Mucosa of stomach (tissue), 1 donor: Measurements from ENCODE around the gene FAM168A.
"Not testable (repeated sequence)": the region's sequence is repeated elsewhere in the genome, so short reads cannot be mapped to it uniquely, and the experiment has no call there.

Source experiments
- H3K27me3 ChIP-seq: one replicate; pipeline ENCODE4 v1.7.0; 2013; ENCODE audit warnings: mild to moderate bottlenecking, low read length; ENCODE audit not compliant: control insufficient read depth, insufficient read depth
- H3K36me3 ChIP-seq: one replicate; pipeline ENCODE4 v1.7.0; 2013; ENCODE audit warnings: low read length; ENCODE audit not compliant: control insufficient read depth, insufficient read depth
- H3K4me1 ChIP-seq: one replicate; pipeline ENCODE4 v1.7.0; 2013; ENCODE audit warnings: mild to moderate bottlenecking, low read length; ENCODE audit not compliant: control insufficient read depth, insufficient read depth
- H3K4me3 ChIP-seq: one replicate; pipeline ENCODE4 v1.7.0; 2013; ENCODE audit warnings: low read length
- H3K9ac ChIP-seq: one replicate; pipeline ENCODE4 v1.7.0; 2013; ENCODE audit warnings: mild to moderate bottlenecking, low read length, moderate library complexity
- H3K9me3 ChIP-seq: one replicate; pipeline ENCODE4 v1.7.0; 2013; ENCODE audit warnings: mild to moderate bottlenecking, low read length, moderate library complexity; ENCODE audit not compliant: control insufficient read depth
- donor health status: Pancreatic carcinoma.

Gene FAM168A

GRCh38 chr11:73454987-73455386 is 142.9 kb downstream of the FAM168A start:
- H3K27me3 ChIP-seq, result no peaks in the 10 kb centered on the region
- H3K36me3 ChIP-seq, result no peaks in the 10 kb centered on the region
- H3K9me3 ChIP-seq, result no peaks in the 10 kb centered on the region
- no peaks in the 10 kb centered on the region for H3K4me1 ChIP-seq
- H3K4me3 ChIP-seq, result no peak overlapping the region
- no peak overlapping the region for H3K9ac ChIP-seq

- Histone ChIP-seq H3K9ac (no peak overlapping the region), H3K36me3 (no peaks in the 10 kb centered on the region), H3K4me1 (no peaks in the 10 kb centered on the region), H3K9me3 (no peaks in the 10 kb centered on the region), H3K4me3 (no peak overlapping the region), H3K27me3 (no peaks in the 10 kb centered on the region)
Measured at GRCh38 chr11:73453562-73453961, 144.3 kb downstream of the FAM168A start.

GRCh38 chr11:73452726-73453125 is 145.2 kb downstream of the FAM168A start:
- Histone ChIP-seq H3K9me3 (no peaks in the 10 kb centered on the region), H3K4me3 (no peak overlapping the region), H3K4me1 (no peaks in the 10 kb centered on the region), H3K9ac (no peak overlapping the region), H3K36me3 (no peaks in the 10 kb centered on the region), H3K27me3 (no peaks in the 10 kb centered on the region)

GRCh38 chr11:73451896-73452295 is 146.0 kb downstream of the FAM168A start:
- Histone ChIP-seq H3K36me3 (no peaks in the 10 kb centered on the region), H3K4me3 (no peak overlapping the region), H3K9me3 (no peaks in the 10 kb centered on the region), H3K4me1 (no peaks in the 10 kb centered on the region), H3K27me3 (no peaks in the 10 kb centered on the region), H3K9ac (no peak overlapping the region)

GRCh38 chr11:73446766-73447165 is 151.1 kb downstream of the FAM168A start:
- H3K4me3 ChIP-seq, result no peak overlapping the region
- H3K27me3 ChIP-seq, result no peaks in the 10 kb centered on the region
- H3K9ac ChIP-seq, result no peak overlapping the region
- H3K36me3 ChIP-seq, result no peaks in the 10 kb centered on the region
- no peaks in the 10 kb centered on the region for H3K4me1 ChIP-seq
- no peaks in the 10 kb centered on the region for H3K9me3 ChIP-seq

- Histone ChIP-seq H3K4me3 (no peak overlapping the region), H3K36me3 (no peaks in the 10 kb centered on the region), H3K4me1 (no peaks in the 10 kb centered on the region), H3K9ac (no peak overlapping the region), H3K27me3 (no peaks in the 10 kb centered on the region), H3K9me3 (no peaks in the 10 kb centered on the region)
Measured at GRCh38 chr11:73445980-73446379, 151.9 kb downstream of the FAM168A start.

- H3K9ac ChIP-seq, result no peak overlapping the region
- no peaks in the 10 kb centered on the region for H3K9me3 ChIP-seq
- no peaks in the 10 kb centered on the region for H3K27me3 ChIP-seq
- no peaks in the 10 kb centered on the region for H3K36me3 ChIP-seq
- H3K4me3 ChIP-seq, result no peak overlapping the region
- no peaks in the 10 kb centered on the region for H3K4me1 ChIP-seq
Measured at GRCh38 chr11:73439002-73439843, 158.7 kb downstream of the FAM168A start.

GRCh38 chr11:73436859-73437258 is 161.1 kb downstream of the FAM168A start:
- not testable (repeated sequence) for H3K27me3 ChIP-seq, H3K36me3 ChIP-seq, H3K4me1 ChIP-seq, H3K9ac ChIP-seq, H3K4me3 ChIP-seq, H3K9me3 ChIP-seq

- Histone ChIP-seq H3K27me3 (no peaks in the 10 kb centered on the region), H3K36me3 (no peaks in the 10 kb centered on the region), H3K9me3 (no peaks in the 10 kb centered on the region), H3K4me1 (no peaks in the 10 kb centered on the region), H3K4me3 (no peak overlapping the region), H3K9ac (no peak overlapping the region)
Measured at GRCh38 chr11:73431396-73431795, 166.5 kb downstream of the FAM168A start.

GRCh38 chr11:73430326-73430725 is 167.6 kb downstream of the FAM168A start:
- H3K9ac ChIP-seq, result no peak overlapping the region
- H3K4me1 ChIP-seq, result no peaks in the 10 kb centered on the region
- no peaks in the 10 kb centered on the region for H3K27me3 ChIP-seq
- no peaks in the 10 kb centered on the region for H3K36me3 ChIP-seq
- H3K4me3 ChIP-seq, result no peak overlapping the region
- H3K9me3 ChIP-seq, result no peaks in the 10 kb centered on the region

GRCh38 chr11:73429121-73429750 is 168.7 kb downstream of the FAM168A start:
- Histone ChIP-seq H3K9me3 (no peaks in the 10 kb centered on the region), H3K9ac (no peak overlapping the region), H3K36me3 (no peaks in the 10 kb centered on the region), H3K4me3 (no peak overlapping the region), H3K27me3 (no peaks in the 10 kb centered on the region), H3K4me1 (no peaks in the 10 kb centered on the region)

- no peaks in the 10 kb centered on the region for H3K4me1 ChIP-seq
- no peaks in the 10 kb centered on the region for H3K27me3 ChIP-seq
- H3K9me3 ChIP-seq, result no peaks in the 10 kb centered on the region
- H3K36me3 ChIP-seq, result no peaks in the 10 kb centered on the region
- H3K9ac ChIP-seq, result no peak overlapping the region
- H3K4me3 ChIP-seq, result no peak overlapping the region
Measured at GRCh38 chr11:73428699-73429098, 169.2 kb downstream of the FAM168A start.
